ENCODE measurements around the gene GPR137.

Gene GPR137

GRCh38 chr11:64287676-64288352 lies 2.2 kb downstream of the GPR137 start:
- no peak for DNase-seq

GRCh38 chr11:64288353-64288750 lies 2.7 kb downstream of the GPR137 start:
- no peak for DNase-seq

DNA sequence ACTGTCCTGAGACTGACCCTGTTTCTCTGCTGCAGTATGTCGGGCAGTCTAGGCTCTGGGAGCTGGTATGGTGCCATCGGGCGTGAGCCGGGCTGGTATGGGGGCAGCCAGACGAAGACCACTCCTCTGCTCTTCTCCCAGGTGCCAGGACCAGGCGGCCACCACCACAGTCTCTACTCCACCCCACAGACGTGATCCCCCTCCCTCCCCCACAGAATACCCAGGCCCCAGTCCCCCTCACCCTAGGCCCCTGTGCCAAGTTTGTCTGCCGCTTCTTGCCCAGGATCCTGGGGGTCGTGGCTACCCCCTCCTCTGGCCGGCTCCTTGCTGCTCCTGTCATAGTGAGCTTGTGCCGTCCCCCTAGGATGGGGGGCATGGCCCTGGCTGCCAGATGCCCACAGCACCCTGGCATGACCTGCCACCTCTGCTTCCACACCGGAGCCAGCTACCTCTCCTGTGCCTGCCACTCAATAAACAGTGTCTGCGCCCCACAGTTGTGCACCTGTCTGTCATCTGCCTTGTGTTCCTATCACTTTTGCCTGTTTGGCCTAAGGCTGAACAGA lies 3.4 kb downstream of the GPR137 start:
- no peak for DNase-seq

- no peak for DNase-seq
These were observed 5.0 kb downstream of the GPR137 start for GRCh38 chr11:64290352-64291261.

- DNase-seq, result no peak
These were observed 5.7 kb downstream of the GPR137 start, which contains the start of gene KCNK4 for GRCh38 chr11:64291262-64291751. Gene KCNK4, plus strand, starts transcription at chr11:64291302. Its CDS starts 1,717 bp downstream, at chr11:64293019.

- no peak for DNase-seq
These were observed 6.3 kb downstream of the GPR137 start for GRCh38 chr11:64291752-64292459.

- DNase-seq, result no peak
These were observed 7.0 kb downstream of the GPR137 start for GRCh38 chr11:64292460-64293254.

DNA sequence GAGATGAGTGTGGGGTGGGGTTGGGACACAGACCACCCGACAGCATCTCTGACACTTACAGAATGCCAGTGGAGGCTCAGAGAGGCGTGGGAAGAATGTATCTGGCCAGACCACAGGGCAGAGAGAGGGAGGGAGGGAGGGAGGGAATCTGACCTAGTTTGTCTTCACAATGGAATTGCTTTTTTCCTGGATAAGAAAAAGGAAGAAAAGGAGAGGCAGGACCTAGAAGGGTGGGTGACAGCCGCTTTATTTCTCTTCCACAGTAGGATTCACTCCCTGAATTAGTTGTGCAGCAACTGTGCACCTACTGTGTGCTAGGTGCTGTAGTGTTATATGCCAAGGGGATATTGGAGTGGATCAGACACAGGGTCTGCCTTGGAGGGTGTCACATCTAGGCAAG lies 9.1 kb downstream of the GPR137 start:
- no peak for DNase-seq

GRCh38 chr11:64295760-64296159 lies 10.1 kb downstream of the GPR137 start:
- no peak for DNase-seq

DNA sequence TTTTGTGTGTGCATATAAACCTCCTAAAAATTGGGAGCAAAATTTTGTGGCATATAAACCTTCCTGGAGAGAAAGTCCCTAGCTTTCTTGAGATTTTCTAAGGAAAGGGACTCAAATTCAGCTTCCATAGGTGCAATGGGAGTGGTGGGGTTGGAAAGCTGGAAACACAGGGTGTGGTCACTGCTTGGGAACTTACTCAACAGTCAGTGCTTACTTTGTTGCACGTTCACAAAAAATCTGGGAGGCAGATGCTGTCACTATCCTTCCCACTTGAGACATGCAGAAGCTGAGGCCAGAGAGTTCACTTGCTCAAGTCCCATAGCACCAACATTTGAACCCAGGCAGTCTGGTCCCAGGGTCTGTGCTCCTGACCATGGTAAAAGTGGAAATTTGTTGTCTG lies 10.6 kb downstream of the GPR137 start:
- no peak for DNase-seq

DNA sequence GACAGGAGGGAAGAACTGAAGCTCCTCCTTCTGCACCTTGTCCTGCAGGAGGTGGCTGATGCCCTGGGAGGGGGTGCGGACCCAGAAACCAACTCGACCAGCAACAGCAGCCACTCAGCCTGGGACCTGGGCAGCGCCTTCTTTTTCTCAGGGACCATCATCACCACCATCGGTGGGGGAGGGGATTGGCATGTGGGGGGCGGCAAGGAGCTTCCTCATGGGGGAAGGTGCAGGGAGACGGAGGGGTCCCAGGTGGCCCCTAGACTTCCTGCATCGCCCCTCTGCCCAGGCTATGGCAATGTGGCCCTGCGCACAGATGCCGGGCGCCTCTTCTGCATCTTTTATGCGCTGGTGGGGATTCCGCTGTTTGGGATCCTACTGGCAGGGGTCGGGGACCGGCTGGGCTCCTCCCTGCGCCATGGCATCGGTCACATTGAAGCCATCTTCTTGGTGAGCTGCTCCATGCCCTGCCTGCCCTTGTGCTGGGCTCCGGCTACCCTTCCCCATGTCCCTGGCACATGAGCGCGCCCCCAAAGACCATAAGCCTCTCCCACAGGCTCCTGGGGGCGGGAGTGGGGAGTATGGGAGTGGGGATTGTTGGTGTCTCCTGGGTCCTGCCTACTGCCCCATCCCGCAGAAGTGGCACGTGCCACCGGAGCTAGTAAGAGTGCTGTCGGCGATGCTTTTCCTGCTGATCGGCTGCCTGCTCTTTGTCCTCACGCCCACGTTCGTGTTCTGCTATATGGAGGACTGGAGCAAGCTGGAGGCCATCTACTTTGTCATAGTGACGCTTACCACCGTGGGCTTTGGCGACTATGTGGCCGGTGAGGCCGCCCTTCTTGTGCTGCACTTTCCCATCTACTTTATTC lies 11.4 kb downstream of the GPR137 start:
- DNase-seq, result no peak

DNA sequence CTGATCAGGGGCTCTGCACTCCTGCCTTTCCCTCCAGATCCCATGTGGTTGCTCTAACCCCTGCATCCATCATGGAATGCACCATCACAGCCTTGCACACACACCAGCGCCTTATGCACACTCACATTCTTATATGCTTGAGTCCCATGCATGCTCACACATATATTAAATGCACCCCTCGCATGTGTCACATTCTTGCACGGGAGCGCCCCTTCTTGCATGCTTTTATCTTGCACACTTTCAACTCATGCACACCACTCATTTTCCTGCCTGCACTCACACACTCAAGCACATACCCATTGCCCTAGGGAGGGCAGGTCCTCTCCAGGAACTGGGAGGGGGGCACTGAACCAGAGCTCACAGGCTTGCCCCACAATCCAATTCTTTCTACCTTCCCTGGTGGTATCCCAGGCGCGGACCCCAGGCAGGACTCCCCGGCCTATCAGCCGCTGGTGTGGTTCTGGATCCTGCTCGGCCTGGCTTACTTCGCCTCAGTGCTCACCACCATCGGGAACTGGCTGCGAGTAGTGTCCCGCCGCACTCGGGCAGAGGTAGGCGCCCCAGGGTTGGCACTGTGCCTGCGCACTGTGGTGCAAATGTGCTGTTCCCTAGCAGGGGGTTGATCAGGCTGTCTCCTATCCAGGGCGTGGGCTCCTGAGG lies 12.2 kb downstream of the GPR137 start:
- no peak for DNase-seq

DNA sequence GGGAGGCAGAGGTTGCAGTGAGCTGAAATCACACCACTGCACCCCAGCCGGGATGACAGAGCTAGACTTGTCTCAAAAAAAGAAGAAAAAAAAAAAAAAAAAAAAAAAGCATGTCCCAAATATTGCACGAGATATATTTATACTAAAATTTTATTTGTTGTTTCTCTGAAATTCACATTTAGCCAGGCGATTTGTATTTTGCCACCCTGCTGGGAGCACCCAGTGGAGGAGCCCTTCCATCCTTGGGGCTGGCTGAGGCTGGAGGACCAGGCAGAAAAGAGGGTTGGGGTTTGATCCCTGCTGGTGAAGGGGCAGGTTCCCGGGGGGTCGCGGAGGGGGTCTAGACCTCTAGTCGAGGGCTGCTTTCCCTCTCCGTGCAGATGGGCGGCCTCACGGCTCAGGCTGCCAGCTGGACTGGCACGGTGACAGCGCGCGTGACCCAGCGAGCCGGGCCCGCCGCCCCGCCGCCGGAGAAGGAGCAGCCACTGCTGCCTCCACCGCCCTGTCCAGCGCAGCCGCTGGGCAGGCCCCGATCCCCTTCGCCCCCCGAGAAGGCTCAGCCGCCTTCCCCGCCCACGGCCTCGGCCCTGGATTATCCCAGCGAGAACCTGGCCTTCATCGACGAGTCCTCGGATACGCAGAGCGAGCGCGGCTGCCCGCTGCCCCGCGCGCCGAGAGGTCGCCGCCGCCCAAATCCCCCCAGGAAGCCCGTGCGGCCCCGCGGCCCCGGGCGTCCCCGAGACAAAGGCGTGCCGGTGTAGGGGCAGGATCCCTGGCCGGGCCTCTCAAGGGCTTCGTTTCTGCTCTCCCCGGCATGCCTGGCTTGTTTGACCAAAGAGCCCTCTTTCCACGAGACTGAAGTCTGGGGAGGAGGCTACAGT lies 13.6 kb downstream of the GPR137 start:
- no peak for DNase-seq

GRCh38 chr11:64299847-64300648 lies 14.4 kb downstream of the GPR137 start, which contains the start of gene CATSPERZ:
Gene CATSPERZ, plus strand, starts transcription at chr11:64300358. Its CDS starts 53 bp downstream, at chr11:64300411.
- no peak for DNase-seq

- DNase-seq, result no peak
These were observed 17.7 kb downstream of the GPR137 start for GRCh38 chr11:64303109-64304031.

DNA sequence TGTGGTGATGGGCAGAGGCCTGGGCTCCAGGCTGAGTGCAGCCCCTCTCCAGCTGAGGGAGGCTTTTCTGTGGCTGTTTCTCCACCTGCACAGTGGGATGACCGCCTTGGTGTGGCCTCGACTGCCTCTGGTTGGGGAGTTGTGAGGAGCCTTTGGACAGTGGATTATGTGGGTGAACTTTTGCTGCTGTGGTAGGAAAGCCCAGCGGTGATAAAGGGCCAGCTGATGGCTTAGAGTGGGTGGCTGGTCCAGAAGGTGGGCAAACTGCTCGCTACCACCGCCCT lies 18.3 kb downstream of the GPR137 start:
- DNase-seq, result no peak

GRCh38 chr11:64304316-64305072 lies 18.8 kb downstream of the GPR137 start:
- peak; percentile 95 for DNase-seq
